HG03159 (cell line): ENCODE data around the gene CRYBA2.

Experiments
- ATAC-seq: cut with Tn5 transposase; IDR thresholded peaks from one replicate; pipeline ENCODE4 v1.9.1; 2021; ENCODE audit warnings: mild to moderate bottlenecking, moderate library complexity; ENCODE audit not compliant: unreplicated experiment

Gene CRYBA2

GRCh38 chr2:218958276-218958675, 34.9 kb downstream of the CRYBA2 start:
- no peak for ATAC-seq

- ATAC-seq: no peak
Observed at GRCh38 chr2:218957671-218958070, 35.6 kb downstream of the CRYBA2 start.

GRCh38 chr2:218956039-218956438, 37.2 kb downstream of the CRYBA2 start:
- ATAC-seq: no peak

- ATAC-seq: no peak
Observed at GRCh38 chr2:218954541-218955300, 38.5 kb downstream of the CRYBA2 start.

- no peak for ATAC-seq
Observed at GRCh38 chr2:218953366-218953954, 39.8 kb downstream of the CRYBA2 start.

GRCh38 chr2:218952160-218952559, 41.1 kb downstream of the CRYBA2 start:
- no peak for ATAC-seq

GRCh38 chr2:218946621-218947020, 46.6 kb downstream of the CRYBA2 start:
- no peak for ATAC-seq

- ATAC-seq: no peak
Observed at GRCh38 chr2:218944759-218945404, 48.3 kb downstream of the CRYBA2 start.
